ENCODE measurements around the gene NUDT19. TPM values are rescaled to one million over a fixed set of nuclear protein-coding genes. Genes with fewer than 3 reads are reported as not detected.

Gene NUDT19
- total and polyA plus RNA-seq, 12 donors = 9.1 to 27.7 (median 19.8) TPM

DNA sequence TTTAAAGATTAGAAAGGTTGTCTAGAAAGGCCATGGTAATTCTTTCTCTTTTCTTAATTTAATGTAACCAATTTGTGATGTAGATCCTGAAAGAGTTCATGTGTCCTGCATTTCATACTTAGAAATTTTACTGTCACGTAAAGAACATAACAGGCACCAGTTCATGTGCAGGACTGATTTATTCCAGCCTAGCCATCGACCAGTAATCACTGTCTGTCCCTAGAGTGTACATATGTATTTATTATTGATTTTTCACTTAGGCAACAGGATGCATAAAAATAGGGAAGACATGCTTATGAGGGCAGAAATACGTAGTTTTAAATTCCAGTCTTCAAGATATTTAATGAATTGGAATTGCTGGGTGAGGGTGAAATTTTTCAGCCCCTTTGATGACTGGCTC is 65.6 kb downstream of the NUDT19 start:
- WGBS, 2 donors = 75 to 78% methylated on average over 3 of the region's 3 CpGs
- DNase-seq = no peak
- peaks cover 0 to 9% (median 0%) of the 10 kb centered on the region in 11 donors for H3K9me3 ChIP-seq
- H3K4me1 ChIP-seq = no peaks in the 10 kb centered on the region
- H3K27me3 ChIP-seq = peaks cover 0 to 13% (median 0%) of the 10 kb centered on the region in 7 donors
- TF ChIP-seq, protein P1, sequence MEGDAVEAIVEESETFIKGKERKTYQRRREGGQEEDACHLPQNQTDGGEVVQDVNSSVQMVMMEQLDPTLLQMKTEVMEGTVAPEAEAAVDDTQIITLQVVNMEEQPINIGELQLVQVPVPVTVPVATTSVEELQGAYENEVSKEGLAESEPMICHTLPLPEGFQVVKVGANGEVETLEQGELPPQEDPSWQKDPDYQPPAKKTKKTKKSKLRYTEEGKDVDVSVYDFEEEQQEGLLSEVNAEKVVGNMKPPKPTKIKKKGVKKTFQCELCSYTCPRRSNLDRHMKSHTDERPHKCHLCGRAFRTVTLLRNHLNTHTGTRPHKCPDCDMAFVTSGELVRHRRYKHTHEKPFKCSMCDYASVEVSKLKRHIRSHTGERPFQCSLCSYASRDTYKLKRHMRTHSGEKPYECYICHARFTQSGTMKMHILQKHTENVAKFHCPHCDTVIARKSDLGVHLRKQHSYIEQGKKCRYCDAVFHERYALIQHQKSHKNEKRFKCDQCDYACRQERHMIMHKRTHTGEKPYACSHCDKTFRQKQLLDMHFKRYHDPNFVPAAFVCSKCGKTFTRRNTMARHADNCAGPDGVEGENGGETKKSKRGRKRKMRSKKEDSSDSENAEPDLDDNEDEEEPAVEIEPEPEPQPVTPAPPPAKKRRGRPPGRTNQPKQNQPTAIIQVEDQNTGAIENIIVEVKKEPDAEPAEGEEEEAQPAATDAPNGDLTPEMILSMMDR (IDR thresholded peaks at IDR 0.05) = no peak
- no peaks in the 10 kb centered on the region for H3K36me3 ChIP-seq
- ATAC-seq = no peak
- H3K4me3 ChIP-seq = no peak overlapping the region
- intact Hi-C loops (cut with DNase I) = no loop called here
- H3K27ac ChIP-seq = no peak overlapping the region

Other genes starting within 250 kb of the NUDT19 start
- 100 to 1,000 TPM in 7 of 10 donors, 10 to 100 TPM in 3; 84.3 to 172 (median 103) TPM for gene PDCD5, start 110.6 kb upstream of the NUDT19 start, total RNA-seq
- 100 to 1,000 TPM; 239 to 349 TPM for gene PDCD5, start 110.6 kb upstream of the NUDT19 start, polyA plus RNA-seq
- gene ANKRD27, start 16.6 kb upstream of the NUDT19 start, total RNA-seq = 10 to 100 TPM; 16.6 to 24.5 (median 20.0) TPM
- 10 to 100 TPM in 1 of 2 donors, 1 to 10 TPM in 1; 7.6 to 10.1 TPM for gene ANKRD27, start 16.6 kb upstream of the NUDT19 start, polyA plus RNA-seq
- gene RGS9BP, start 16.0 kb upstream of the NUDT19 start, total RNA-seq = 10 to 100 TPM in 1 of 10 donors, 1 to 10 TPM in 9; 1.7 to 13.5 (median 4.8) TPM
- gene RGS9BP, start 16.0 kb upstream of the NUDT19 start, polyA plus RNA-seq = 1 to 10 TPM in 1 of 2 donors, under 1 TPM in 1; 0.43 to 2.6 TPM
- gene TDRD12, start 27.9 kb downstream of the NUDT19 start, total RNA-seq = under 1 TPM in 5 of 10 donors, not detected in 5; 0.07 to 0.47 (median 0.13) TPM
- gene TDRD12, start 27.9 kb downstream of the NUDT19 start, polyA plus RNA-seq = under 1 TPM in 1 of 2 donors, not detected in 1; 0.06 TPM
- gene SLC7A9, start 177.9 kb downstream of the NUDT19 start, total RNA-seq = under 1 TPM in 1 of 10 donors, not detected in 9; 0.24 TPM
- gene SLC7A9, start 177.9 kb downstream of the NUDT19 start, polyA plus RNA-seq = under 1 TPM in 1 of 2 donors, not detected in 1; 0.12 TPM

Measured in heart right ventricle (tissue), 16 donors.